Liver (tissue), 9 donors: ENCODE data around the gene ARRDC4. TPM values are rescaled to one million over a fixed set of nuclear protein-coding genes. Genes with fewer than 3 reads are reported as not detected.

Source experiments
- DNase-seq: peaks from one replicate; pipeline ENCODE4 v3.0.0-alpha.2; 2017; ENCODE audit warnings: low spot score
- H3K27ac ChIP-seq, 2 donors: one replicate each; pipeline ENCODE4 v1.7.0; 2013; ENCODE audit warnings: inconsistent platforms in 2 of 2, low read length in 2 of 2, control low read depth in 1 of 2, low read depth in 1 of 2, mild to moderate bottlenecking in 1 of 2
- H3K27me3 ChIP-seq, 4 donors: one replicate each; pipeline versions ENCODE4 v1.6.1 to v1.7.0; 2013; ENCODE audit warnings: low read length in 3 of 4, inconsistent platforms in 1 of 4, mild to moderate bottlenecking in 1 of 4, moderate library complexity in 1 of 4; ENCODE audit not compliant: control insufficient read depth in 4 of 4, insufficient read depth in 4 of 4
- H3K36me3 ChIP-seq, 4 donors: one replicate each; pipeline versions ENCODE4 v1.6.1 to v1.7.0; 2013; ENCODE audit warnings: low read length in 3 of 4, mild to moderate bottlenecking in 3 of 4, low read depth in 1 of 4, moderate library complexity in 1 of 4; ENCODE audit not compliant: control insufficient read depth in 4 of 4, insufficient read depth in 3 of 4
- H3K4me1 ChIP-seq, 4 donors: one replicate each; pipeline versions ENCODE4 v1.6.1 to v1.7.0; 2013; ENCODE audit warnings: low read length in 3 of 4, mild to moderate bottlenecking in 3 of 4, moderate library complexity in 1 of 4; ENCODE audit not compliant: control insufficient read depth in 4 of 4, insufficient read depth in 4 of 4
- H3K4me3 ChIP-seq, 3 donors: one replicate each; pipeline versions ENCODE4 v1.6.1 to v1.7.0; 2013; ENCODE audit warnings: low read length in 3 of 3, control low read depth in 1 of 3, low read depth in 1 of 3, mild to moderate bottlenecking in 1 of 3
- H3K9ac ChIP-seq, 2 donors: one replicate each; pipeline ENCODE4 v1.7.0; 2013; ENCODE audit warnings: low read length in 2 of 2, mild to moderate bottlenecking in 2 of 2, moderate library complexity in 2 of 2, control low read depth in 1 of 2, low read depth in 1 of 2
- H3K9me3 ChIP-seq, 4 donors: one replicate each; pipeline versions ENCODE4 v1.6.1 to v1.7.0; 2013; ENCODE audit warnings: low read length in 3 of 4; ENCODE audit not compliant: control insufficient read depth in 4 of 4
- EGR1 ChIP-seq, 2 donors: IDR thresholded peaks; 2 replicates each; pipeline ENCODE4 v1.6.1; 2016 to 2018; ENCODE audit warnings: antibody characterized with exemption in 2 of 2, low read depth in 2 of 2
- FOXA1 ChIP-seq: IDR thresholded peaks from 2 replicates; pipeline ENCODE4 v1.6.1; 2016; ENCODE audit warnings: antibody characterized with exemption
- FOXA2 ChIP-seq: IDR thresholded peaks from 2 replicates; pipeline ENCODE4 v1.6.1; 2016; ENCODE audit warnings: antibody characterized with exemption
- GABPA ChIP-seq, 2 donors: IDR thresholded peaks in 1 of 2; conservative IDR thresholded peaks in 1 of 2; 2 replicates each; pipeline ENCODE4 v1.6.1; 2016; ENCODE audit warnings: antibody characterized with exemption in 2 of 2, mild to moderate bottlenecking in 1 of 2, moderate library complexity in 1 of 2
- HNF4A ChIP-seq, 2 donors: conservative IDR thresholded peaks; 2 replicates each; pipeline ENCODE4 v1.6.1; 2016; ENCODE audit warnings: antibody characterized with exemption in 2 of 2, mild to moderate bottlenecking in 2 of 2
- HNF4G ChIP-seq: IDR thresholded peaks from 2 replicates; pipeline ENCODE4 v1.6.1; 2016; ENCODE audit warnings: antibody characterized with exemption
- JUND ChIP-seq, 2 donors: IDR thresholded peaks; 2 replicates each; pipeline ENCODE4 v1.6.1; 2016; ENCODE audit warnings: antibody characterized with exemption in 2 of 2
- NR2F2 ChIP-seq: IDR thresholded peaks from 2 replicates; pipeline ENCODE4 v1.6.1; 2016; ENCODE audit warnings: antibody characterized with exemption
- RXRA ChIP-seq, 2 donors: IDR thresholded peaks; 2 replicates each; pipeline ENCODE4 v1.6.1; 2017 to 2018; ENCODE audit warnings: antibody characterized with exemption in 2 of 2, mild to moderate bottlenecking in 1 of 2
- SP1 ChIP-seq: IDR thresholded peaks from 2 replicates; pipeline ENCODE4 v1.6.1; 2018; ENCODE audit warnings: antibody characterized with exemption, mild to moderate bottlenecking
- TAF1 ChIP-seq: conservative IDR thresholded peaks from 2 replicates; pipeline ENCODE4 v1.6.1; 2016; ENCODE audit warnings: antibody characterized with exemption, mild to moderate bottlenecking
- YY1 ChIP-seq: IDR thresholded peaks from 2 replicates; pipeline ENCODE4 v1.6.1; 2016; ENCODE audit warnings: antibody characterized with exemption, mild to moderate bottlenecking
- WGBS: extraction: QIAGEN DNeasy Blood & Tissue Kit; methylation state at CpG from one replicate; pipeline ENCODE4 v1.1.7; 2013; 5-methylcytosine and 5-hydroxymethylcytosine counted together
- polyA plus RNA-seq, 2 donors: library from polyadenylated mRNA; stranded (reverse) in 1 of 2; unstranded in 1 of 2; fragments of 200-250 nt in 1 of 2; fragments of >200 nt in 1 of 2; fragmentation: Nextera tagmentation in 1 of 2; extraction: Ambion mirVana in 1 of 2; gene quantifications; one replicate each; pipeline versions ENCODE4 v1.2.1 to v1.2.3, GENCODE V29; 2013 to 2015
- total RNA-seq, 2 donors: library from RNA; depleted of rRNA; stranded (reverse); fragments of >200 nt; gene quantifications; one replicate each; pipeline ENCODE4 v1.2.3, GENCODE V29; 2014
- TF ChIP-seq, protein P1 (sequence below): fragments of 150-350 bp; IDR thresholded peaks from 2 replicates; pipeline ENCODE4 v1.5.1; 2017; ENCODE audit warnings: improper control_type of control experiment, low read depth, low read length; ENCODE audit not compliant: missing input control
- TF ChIP-seq, protein P2 (sequence below): IDR thresholded peaks from 2 replicates; pipeline ENCODE4 v1.6.1; 2016; ENCODE audit warnings: antibody characterized with exemption
- TF ChIP-seq, protein P3 (sequence below): IDR thresholded peaks from 2 replicates; pipeline ENCODE4 v1.6.1; 2016; ENCODE audit warnings: antibody characterized with exemption
- TF ChIP-seq, protein P4 (sequence below): IDR thresholded peaks from 2 replicates; pipeline ENCODE4 v1.6.1; 2016; ENCODE audit warnings: antibody characterized with exemption
- TF ChIP-seq, protein P5 (sequence below): IDR thresholded peaks from 2 replicates; pipeline ENCODE4 v1.6.1; 2016; ENCODE audit warnings: antibody characterized with exemption, mild to moderate bottlenecking
- donor health status: healthy.
- donor health status: healthy.
- donor health status: healthy.
- donor health status: healthy.
- donor health status: healthy.

Gene ARRDC4
- total and polyA plus RNA-seq, 4 donors: 2.5 to 13.4 (median 3.9) TPM

DNA sequence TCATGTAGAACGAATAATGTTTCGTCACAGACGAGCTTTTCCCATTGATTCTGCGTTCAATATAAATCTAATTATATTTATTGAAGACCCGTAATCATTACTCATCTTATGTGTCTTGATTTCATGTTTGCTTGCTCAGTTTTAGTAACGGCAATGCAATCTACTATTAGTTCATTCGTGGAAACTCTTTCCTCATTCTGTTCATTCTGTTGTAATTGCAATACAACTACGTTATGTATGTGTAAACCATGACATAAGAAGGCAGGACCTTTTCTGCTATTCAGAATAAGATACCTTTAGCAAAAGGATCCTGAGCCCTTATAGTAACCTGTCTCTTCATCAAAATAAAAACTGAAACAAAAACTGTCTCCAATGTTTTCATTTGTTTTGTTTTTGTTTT lies 6.8 kb upstream of the ARRDC4 start:
- no peak for DNase-seq
- Histone ChIP-seq H3K4me3 (no peak overlapping the region), H3K27ac (no peak overlapping the region), H3K36me3 (no peaks in the 10 kb centered on the region), H3K4me1 (no peaks in the 10 kb centered on the region), H3K27me3 (peaks cover 0 to 2% (median 0%) of the 10 kb centered on the region in 4 donors), H3K9me3 (no peaks in the 10 kb centered on the region), H3K9ac (no peak overlapping the region)
- 86% methylated on average over 8 of the region's 8 CpGs for WGBS
- TF ChIP-seq GABPA (IDR thresholded peaks at IDR 0.05 in 1 of 2, conservative IDR thresholded peaks at IDR 0.05 in 1 of 2): no peak
- TF ChIP-seq, protein P1, sequence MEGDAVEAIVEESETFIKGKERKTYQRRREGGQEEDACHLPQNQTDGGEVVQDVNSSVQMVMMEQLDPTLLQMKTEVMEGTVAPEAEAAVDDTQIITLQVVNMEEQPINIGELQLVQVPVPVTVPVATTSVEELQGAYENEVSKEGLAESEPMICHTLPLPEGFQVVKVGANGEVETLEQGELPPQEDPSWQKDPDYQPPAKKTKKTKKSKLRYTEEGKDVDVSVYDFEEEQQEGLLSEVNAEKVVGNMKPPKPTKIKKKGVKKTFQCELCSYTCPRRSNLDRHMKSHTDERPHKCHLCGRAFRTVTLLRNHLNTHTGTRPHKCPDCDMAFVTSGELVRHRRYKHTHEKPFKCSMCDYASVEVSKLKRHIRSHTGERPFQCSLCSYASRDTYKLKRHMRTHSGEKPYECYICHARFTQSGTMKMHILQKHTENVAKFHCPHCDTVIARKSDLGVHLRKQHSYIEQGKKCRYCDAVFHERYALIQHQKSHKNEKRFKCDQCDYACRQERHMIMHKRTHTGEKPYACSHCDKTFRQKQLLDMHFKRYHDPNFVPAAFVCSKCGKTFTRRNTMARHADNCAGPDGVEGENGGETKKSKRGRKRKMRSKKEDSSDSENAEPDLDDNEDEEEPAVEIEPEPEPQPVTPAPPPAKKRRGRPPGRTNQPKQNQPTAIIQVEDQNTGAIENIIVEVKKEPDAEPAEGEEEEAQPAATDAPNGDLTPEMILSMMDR: no peak
- TF ChIP-seq RXRA (IDR thresholded peaks at IDR 0.05): no peak
- TF ChIP-seq NR2F2: no peak
- no peak for TF ChIP-seq FOXA1
- no peak for TF ChIP-seq EGR1 (IDR thresholded peaks at IDR 0.05; ENCODE audit: low read depth in 2 of 2)
- no peak for TF ChIP-seq FOXA2
- TF ChIP-seq, protein P2, sequence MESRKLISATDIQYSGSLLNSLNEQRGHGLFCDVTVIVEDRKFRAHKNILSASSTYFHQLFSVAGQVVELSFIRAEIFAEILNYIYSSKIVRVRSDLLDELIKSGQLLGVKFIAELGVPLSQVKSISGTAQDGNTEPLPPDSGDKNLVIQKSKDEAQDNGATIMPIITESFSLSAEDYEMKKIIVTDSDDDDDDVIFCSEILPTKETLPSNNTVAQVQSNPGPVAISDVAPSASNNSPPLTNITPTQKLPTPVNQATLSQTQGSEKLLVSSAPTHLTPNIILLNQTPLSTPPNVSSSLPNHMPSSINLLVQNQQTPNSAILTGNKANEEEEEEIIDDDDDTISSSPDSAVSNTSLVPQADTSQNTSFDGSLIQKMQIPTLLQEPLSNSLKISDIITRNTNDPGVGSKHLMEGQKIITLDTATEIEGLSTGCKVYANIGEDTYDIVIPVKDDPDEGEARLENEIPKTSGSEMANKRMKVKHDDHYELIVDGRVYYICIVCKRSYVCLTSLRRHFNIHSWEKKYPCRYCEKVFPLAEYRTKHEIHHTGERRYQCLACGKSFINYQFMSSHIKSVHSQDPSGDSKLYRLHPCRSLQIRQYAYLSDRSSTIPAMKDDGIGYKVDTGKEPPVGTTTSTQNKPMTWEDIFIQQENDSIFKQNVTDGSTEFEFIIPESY: no peak
- TF ChIP-seq TAF1: no peak
- TF ChIP-seq HNF4A (conservative IDR thresholded peaks at IDR 0.05): no peak
- TF ChIP-seq, protein P3, sequence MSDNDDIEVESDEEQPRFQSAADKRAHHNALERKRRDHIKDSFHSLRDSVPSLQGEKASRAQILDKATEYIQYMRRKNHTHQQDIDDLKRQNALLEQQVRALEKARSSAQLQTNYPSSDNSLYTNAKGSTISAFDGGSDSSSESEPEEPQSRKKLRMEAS: no peak
- TF ChIP-seq, protein P4, sequence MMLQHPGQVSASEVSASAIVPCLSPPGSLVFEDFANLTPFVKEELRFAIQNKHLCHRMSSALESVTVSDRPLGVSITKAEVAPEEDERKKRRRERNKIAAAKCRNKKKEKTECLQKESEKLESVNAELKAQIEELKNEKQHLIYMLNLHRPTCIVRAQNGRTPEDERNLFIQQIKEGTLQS: no peak
- no peak for TF ChIP-seq HNF4G
- TF ChIP-seq, protein P5, sequence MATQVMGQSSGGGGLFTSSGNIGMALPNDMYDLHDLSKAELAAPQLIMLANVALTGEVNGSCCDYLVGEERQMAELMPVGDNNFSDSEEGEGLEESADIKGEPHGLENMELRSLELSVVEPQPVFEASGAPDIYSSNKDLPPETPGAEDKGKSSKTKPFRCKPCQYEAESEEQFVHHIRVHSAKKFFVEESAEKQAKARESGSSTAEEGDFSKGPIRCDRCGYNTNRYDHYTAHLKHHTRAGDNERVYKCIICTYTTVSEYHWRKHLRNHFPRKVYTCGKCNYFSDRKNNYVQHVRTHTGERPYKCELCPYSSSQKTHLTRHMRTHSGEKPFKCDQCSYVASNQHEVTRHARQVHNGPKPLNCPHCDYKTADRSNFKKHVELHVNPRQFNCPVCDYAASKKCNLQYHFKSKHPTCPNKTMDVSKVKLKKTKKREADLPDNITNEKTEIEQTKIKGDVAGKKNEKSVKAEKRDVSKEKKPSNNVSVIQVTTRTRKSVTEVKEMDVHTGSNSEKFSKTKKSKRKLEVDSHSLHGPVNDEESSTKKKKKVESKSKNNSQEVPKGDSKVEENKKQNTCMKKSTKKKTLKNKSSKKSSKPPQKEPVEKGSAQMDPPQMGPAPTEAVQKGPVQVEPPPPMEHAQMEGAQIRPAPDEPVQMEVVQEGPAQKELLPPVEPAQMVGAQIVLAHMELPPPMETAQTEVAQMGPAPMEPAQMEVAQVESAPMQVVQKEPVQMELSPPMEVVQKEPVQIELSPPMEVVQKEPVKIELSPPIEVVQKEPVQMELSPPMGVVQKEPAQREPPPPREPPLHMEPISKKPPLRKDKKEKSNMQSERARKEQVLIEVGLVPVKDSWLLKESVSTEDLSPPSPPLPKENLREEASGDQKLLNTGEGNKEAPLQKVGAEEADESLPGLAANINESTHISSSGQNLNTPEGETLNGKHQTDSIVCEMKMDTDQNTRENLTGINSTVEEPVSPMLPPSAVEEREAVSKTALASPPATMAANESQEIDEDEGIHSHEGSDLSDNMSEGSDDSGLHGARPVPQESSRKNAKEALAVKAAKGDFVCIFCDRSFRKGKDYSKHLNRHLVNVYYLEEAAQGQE: no peak
- no peak for TF ChIP-seq SP1
- TF ChIP-seq YY1: no peak

DNA sequence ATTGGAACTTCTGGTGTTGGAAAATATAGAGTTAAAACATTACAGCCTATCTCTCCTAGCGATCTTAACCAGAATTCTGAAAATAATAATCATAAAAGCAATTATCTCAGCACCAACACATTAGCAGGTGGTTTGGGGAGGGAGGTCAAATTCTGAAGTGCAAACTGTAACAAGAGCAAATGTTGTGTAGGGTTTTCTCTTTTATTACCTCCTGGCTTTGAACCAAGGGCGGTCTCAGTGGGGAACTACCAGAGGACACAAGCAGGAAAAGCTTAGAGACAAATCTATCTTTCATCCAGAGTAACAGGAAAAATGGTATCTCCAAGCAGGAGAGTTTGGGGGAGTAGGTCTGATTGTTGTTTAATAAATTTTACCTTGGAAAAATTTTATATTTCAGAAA lies 5.5 kb upstream of the ARRDC4 start:
- Histone ChIP-seq H3K27me3 (peaks cover 0 to 2% (median 0%) of the 10 kb centered on the region in 4 donors), H3K36me3 (no peaks in the 10 kb centered on the region), H3K9me3 (no peaks in the 10 kb centered on the region), H3K9ac (no peak overlapping the region), H3K4me3 (no peak overlapping the region), H3K4me1 (peaks cover 0 to 5% (median 0%) of the 10 kb centered on the region in 4 donors), H3K27ac (no peak overlapping the region)
- WGBS: 76% methylated on average over 2 of the region's 2 CpGs
- no peak for DNase-seq
- TF ChIP-seq FOXA2 (no peak), SP1 (no peak), EGR1 (IDR thresholded peaks at IDR 0.05; ENCODE audit: low read depth in 2 of 2) (no peak), HNF4A (conservative IDR thresholded peaks at IDR 0.05) (no peak), TAF1 (no peak), YY1 (no peak), GABPA (IDR thresholded peaks at IDR 0.05 in 1 of 2, conservative IDR thresholded peaks at IDR 0.05 in 1 of 2) (no peak), JUND (IDR thresholded peaks at IDR 0.05) (no peak), HNF4G (no peak)
- TF ChIP-seq, protein P2: no peak
- TF ChIP-seq, protein P4: no peak
- TF ChIP-seq, protein P5: no peak
- TF ChIP-seq, protein P3: no peak
